OCI-LY7 (cell line): ENCODE measurements around the gene RHBDD3.

Experiments
- CTCF ChIP-seq: fragments of 200-600 bp; sonication (generic); conservative IDR thresholded peaks from 2 replicates; pipeline ENCODE4 v1.5.1; 2014; ENCODE audit warnings: mild to moderate bottlenecking, antibody characterized with exemption, low read length, moderate library complexity, mixed read lengths
- EZH2phosphoT487 ChIP-seq: fragments of 200-600 bp; sonication (generic); IDR thresholded peaks from 2 replicates; pipeline ENCODE4 v1.6.1; 2018; ENCODE audit warnings: low read depth, borderline replicate concordance, mild to moderate bottlenecking, mixed run types, antibody characterized with exemption, low read length, moderate library complexity, mixed read lengths

- TF ChIP-seq CTCF = no peak
- TF ChIP-seq EZH2phosphoT487 = no peak
Measured at GRCh38 chr22:29218758-29219408, 48.9 kb downstream of the RHBDD3 start.
